MCF 10A (cell line): ENCODE data around the gene YLPM1. TPM values are rescaled to one million over a fixed set of nuclear protein-coding genes. Genes with fewer than 3 reads are reported as not detected.

Source experiments
- BruUV-seq: library from RNA; stranded (reverse); fragments of 400-500 nt; replicated peaks from 2 replicates; lab custom pipeline; 2021; lab: Mats Ljungman, UMichigan
- CTCF ChIA-PET: fragments of 300-600 bp; sonication (Branson Sonifier 250); formaldehyde crosslinking; extraction: SDS; loops from one replicate; lab custom pipeline; 2021; ENCODE audit warnings: antibody characterized with exemption, inconsistent platforms; lab: Yijun Ruan, JAX
- POLR2A ChIA-PET: fragments of 300-600, 350-650 bp; sonication (Branson Sonifier 250); formaldehyde crosslinking; extraction: SDS; loops from one replicate; lab custom pipeline; 2020; ENCODE audit warnings: antibody characterized with exemption, inconsistent platforms; lab: Yijun Ruan, JAX
- DNase-seq: peaks from one replicate; pipeline ENCODE4 v3.0.0-alpha.2; 2018; ENCODE audit not compliant: unreplicated experiment
- H3K27ac Mint-ChIP-seq: one replicate; pipeline ENCODE4 v1.8.0; 2022; ENCODE audit warnings: mild to moderate bottlenecking, low read depth, mixed read lengths; ENCODE audit not compliant: unreplicated experiment
- H3K27me3 Mint-ChIP-seq: one replicate; pipeline ENCODE4 v1.8.0; 2022; ENCODE audit warnings: mixed read lengths; ENCODE audit not compliant: insufficient read depth, unreplicated experiment
- H3K36me3 Mint-ChIP-seq: one replicate; pipeline ENCODE4 v1.8.0; 2022; ENCODE audit warnings: mild to moderate bottlenecking, moderate library complexity, mixed read lengths; ENCODE audit not compliant: insufficient read depth, unreplicated experiment
- H3K4me1 Mint-ChIP-seq: one replicate; pipeline ENCODE4 v1.8.0; 2022; ENCODE audit warnings: mixed read lengths; ENCODE audit not compliant: insufficient read depth, unreplicated experiment
- H3K4me3 Mint-ChIP-seq: one replicate; pipeline ENCODE4 v1.8.0; 2022; ENCODE audit warnings: mild to moderate bottlenecking, moderate library complexity, mixed read lengths; ENCODE audit not compliant: unreplicated experiment
- H3K9me3 Mint-ChIP-seq: one replicate; pipeline ENCODE4 v1.8.0; 2022; ENCODE audit warnings: mixed read lengths; ENCODE audit not compliant: unreplicated experiment
- intact Hi-C: fragments of 100-400 bp; cut with micrococcal nuclease; formaldehyde crosslinking; loops from 2 replicates; pipeline ENCODE4 v1.14.1; 2022
- total RNA-seq: library from RNA; stranded (reverse); gene quantifications from 2 replicates; pipeline ENCODE4 v1.2.3, GENCODE V29; 2022
- TF ChIP-seq, protein P1 (sequence below): fragments of 200-600 bp; IDR thresholded peaks from one replicate; pipeline ENCODE4 v1.8.0; 2022; ENCODE audit warnings: antibody characterized with exemption, mild to moderate bottlenecking; ENCODE audit not compliant: unreplicated experiment

The YLPM1 gene
- total RNA-seq, 1 experiment from 2014 or later = 40.5 TPM

DNA sequence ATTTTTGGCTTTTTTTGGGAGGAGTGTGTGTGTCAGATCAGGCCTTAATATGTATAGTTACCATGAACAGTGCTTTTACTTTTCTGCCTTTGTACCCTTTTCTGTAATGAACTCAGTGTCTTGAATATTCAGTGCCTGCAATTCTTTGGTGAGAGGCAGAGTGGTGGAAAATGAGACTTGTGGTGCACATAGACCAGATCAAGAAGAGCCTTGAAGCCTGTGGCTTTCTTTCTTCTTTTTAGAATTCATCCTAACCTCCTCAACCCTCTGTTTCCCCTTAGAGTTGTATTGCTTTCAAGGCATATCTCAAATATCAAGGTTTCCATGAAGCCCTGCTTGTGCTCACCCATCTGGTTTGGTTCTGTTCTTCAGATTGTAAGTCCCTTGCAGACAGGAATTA lies 2.6 kb downstream of the YLPM1 start:
- BruUV-seq = no TSS peak
- H3K4me1 Mint-ChIP-seq = peaks cover 37% of the 10 kb centered on the region
- no peak for DNase-seq
- H3K9me3 Mint-ChIP-seq = no peaks in the 10 kb centered on the region
- TF ChIP-seq, protein P1, sequence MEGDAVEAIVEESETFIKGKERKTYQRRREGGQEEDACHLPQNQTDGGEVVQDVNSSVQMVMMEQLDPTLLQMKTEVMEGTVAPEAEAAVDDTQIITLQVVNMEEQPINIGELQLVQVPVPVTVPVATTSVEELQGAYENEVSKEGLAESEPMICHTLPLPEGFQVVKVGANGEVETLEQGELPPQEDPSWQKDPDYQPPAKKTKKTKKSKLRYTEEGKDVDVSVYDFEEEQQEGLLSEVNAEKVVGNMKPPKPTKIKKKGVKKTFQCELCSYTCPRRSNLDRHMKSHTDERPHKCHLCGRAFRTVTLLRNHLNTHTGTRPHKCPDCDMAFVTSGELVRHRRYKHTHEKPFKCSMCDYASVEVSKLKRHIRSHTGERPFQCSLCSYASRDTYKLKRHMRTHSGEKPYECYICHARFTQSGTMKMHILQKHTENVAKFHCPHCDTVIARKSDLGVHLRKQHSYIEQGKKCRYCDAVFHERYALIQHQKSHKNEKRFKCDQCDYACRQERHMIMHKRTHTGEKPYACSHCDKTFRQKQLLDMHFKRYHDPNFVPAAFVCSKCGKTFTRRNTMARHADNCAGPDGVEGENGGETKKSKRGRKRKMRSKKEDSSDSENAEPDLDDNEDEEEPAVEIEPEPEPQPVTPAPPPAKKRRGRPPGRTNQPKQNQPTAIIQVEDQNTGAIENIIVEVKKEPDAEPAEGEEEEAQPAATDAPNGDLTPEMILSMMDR = no peak
- intact Hi-C loops = no loop called here
- H3K4me3 Mint-ChIP-seq = peak overlapping the region; percentile 98
- peak overlapping the region; percentile 98 for H3K27ac Mint-ChIP-seq
- CTCF ChIA-PET = no interaction called here
- H3K27me3 Mint-ChIP-seq = no peaks in the 10 kb centered on the region
- H3K36me3 Mint-ChIP-seq = peaks cover 24% of the 10 kb centered on the region
- POLR2A ChIA-PET = interaction anchor here (0.6 kb wide), 1 partner anchor 1786 kb away, joined by 3 read pairs; no protein-coding TSS in a partner anchor

DNA sequence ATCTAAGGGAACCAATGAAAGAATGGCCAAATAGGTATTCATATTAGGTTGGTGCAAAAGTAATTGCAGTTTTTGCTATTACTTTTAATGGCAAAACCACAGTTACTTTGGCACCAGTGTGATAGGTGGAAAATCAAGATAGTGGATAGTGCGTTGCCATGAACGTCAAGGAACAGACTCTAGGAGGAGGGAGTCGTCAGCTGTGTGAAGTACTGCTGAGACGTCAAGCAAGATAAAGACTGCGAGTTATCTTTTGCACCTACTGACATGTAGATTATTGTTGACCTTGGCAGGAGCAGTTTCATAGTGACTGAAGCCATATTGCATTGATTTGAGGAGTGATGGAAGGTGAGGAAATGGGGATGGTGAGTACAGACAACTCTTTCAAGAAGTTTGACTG lies 8.3 kb downstream of the YLPM1 start:
- Mint-ChIP-seq H3K4me1 (peaks cover 31% of the 10 kb centered on the region), H3K27me3 (no peaks in the 10 kb centered on the region), H3K36me3 (peaks cover 37% of the 10 kb centered on the region), H3K9me3 (no peaks in the 10 kb centered on the region), H3K27ac (no peak overlapping the region), H3K4me3 (no peak overlapping the region)
- TF ChIP-seq, protein P1 = no peak
- ChIA-PET POLR2A (no interaction called here), CTCF (interaction anchor here (0.8 kb wide), 1 partner anchor 9 kb away, joined by 3 read pairs; the partner anchor contains the start of gene YLPM1)
- BruUV-seq = no TSS peak
- DNase-seq = no peak
- intact Hi-C loops = no loop called here

DNA sequence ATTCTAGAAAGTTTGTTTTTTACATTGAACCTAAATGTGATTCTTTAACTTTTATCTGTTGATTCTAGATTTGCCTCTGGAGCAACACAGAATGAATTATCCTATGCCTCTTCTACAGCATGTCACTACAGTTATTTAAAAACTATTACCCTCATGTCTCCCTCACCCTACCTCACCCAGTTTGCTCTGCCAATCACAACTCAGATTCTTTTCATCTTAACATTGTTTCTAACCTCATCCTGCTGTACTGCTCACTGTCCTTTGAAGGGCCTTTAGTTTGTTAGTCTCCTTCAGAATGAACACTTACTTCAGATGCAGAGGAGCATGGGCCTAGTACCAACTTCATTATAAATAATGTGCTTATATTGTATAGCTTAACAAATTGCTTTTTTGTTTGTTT lies 21.5 kb downstream of the YLPM1 start:
- no peaks in the 10 kb centered on the region for H3K27me3 Mint-ChIP-seq
- TF ChIP-seq, protein P1 = no peak
- intact Hi-C loops = no loop called here
- POLR2A ChIA-PET = interaction anchor here (1.0 kb wide), 1 partner anchor 20 kb away, joined by 5 read pairs; no protein-coding TSS in a partner anchor
- H3K9me3 Mint-ChIP-seq = no peaks in the 10 kb centered on the region
- H3K36me3 Mint-ChIP-seq = peaks cover 78% of the 10 kb centered on the region
- peak overlapping the region; percentile 18 for H3K27ac Mint-ChIP-seq
- DNase-seq = no peak
- H3K4me1 Mint-ChIP-seq = peaks cover 5% of the 10 kb centered on the region
- no TSS peak for BruUV-seq
- CTCF ChIA-PET = no interaction called here
- no peak overlapping the region for H3K4me3 Mint-ChIP-seq

DNA sequence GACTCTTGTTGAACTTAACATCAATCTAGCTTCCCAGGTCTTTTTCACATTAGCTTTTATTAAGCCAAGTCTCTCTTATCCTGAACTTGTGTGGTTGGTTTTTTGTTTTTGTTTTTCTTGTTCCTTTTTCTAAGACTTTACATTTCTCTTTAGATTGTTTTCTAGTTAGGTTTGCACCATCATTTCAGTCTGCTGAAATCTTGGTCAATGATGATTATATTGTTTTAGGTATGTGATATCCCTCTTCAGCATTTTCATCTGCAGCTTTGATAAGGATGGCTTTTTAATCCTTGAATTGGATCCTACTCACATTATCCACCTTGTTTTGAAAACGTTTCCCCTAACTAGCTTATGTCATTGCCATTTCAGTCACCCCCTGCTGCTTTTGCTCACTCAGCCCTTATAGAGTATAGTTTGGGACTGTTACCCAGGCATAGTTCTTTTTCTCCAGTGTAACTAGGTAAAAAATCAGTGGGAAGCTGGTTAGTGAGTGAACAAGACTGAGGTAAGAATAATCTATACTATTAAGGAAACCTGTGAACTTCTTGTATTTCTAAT lies 22.0 kb downstream of the YLPM1 start:
- no TSS peak for BruUV-seq
- no peak for DNase-seq
- H3K4me1 Mint-ChIP-seq = peaks cover 5% of the 10 kb centered on the region
- no peaks in the 10 kb centered on the region for H3K9me3 Mint-ChIP-seq
- ChIA-PET POLR2A (interaction anchor here (1.0 kb wide), 1 partner anchor 21 kb away, joined by 5 read pairs; no protein-coding TSS in a partner anchor), CTCF (interaction anchor here (0.6 to 1.0 kb wide), 5 partner anchors 29 to 424 kb away, joined by 3 read pairs; no protein-coding TSS in a partner anchor)
- peak overlapping the region; percentile 18 for H3K27ac Mint-ChIP-seq
- TF ChIP-seq, protein P1 = no peak
- H3K36me3 Mint-ChIP-seq = peaks cover 73% of the 10 kb centered on the region
- no peak overlapping the region for H3K4me3 Mint-ChIP-seq
- no peaks in the 10 kb centered on the region for H3K27me3 Mint-ChIP-seq
- intact Hi-C loops = no loop called here
